HG03135 (cell line): ENCODE data around the gene IQCN.
"Not testable (repeated sequence)": the region's sequence is repeated elsewhere in the genome, so short reads cannot be mapped to it uniquely, and the experiment has no call there.

Source experiments
- ATAC-seq: cut with Tn5 transposase; IDR thresholded peaks from one replicate; pipeline ENCODE4 v1.9.1; 2021; ENCODE audit warnings: mild to moderate bottlenecking, moderate library complexity; ENCODE audit not compliant: unreplicated experiment

The IQCN gene

GRCh38 chr19:18219911-18220631 is 54.2 kb downstream of the IQCN start:
- no peak for ATAC-seq

GRCh38 chr19:18218600-18218999 is 55.7 kb downstream of the IQCN start:
- no peak for ATAC-seq

- no peak for ATAC-seq
Measured at GRCh38 chr19:18218159-18218558, 56.1 kb downstream of the IQCN start.

GRCh38 chr19:18216789-18217188 is 57.5 kb downstream of the IQCN start:
- no peak for ATAC-seq

GRCh38 chr19:18214779-18215433 is 59.3 kb downstream of the IQCN start:
- ATAC-seq = no peak

- ATAC-seq = no peak
Measured at GRCh38 chr19:18211683-18212082, 62.6 kb downstream of the IQCN start.

- ATAC-seq = not testable (repeated sequence)
Measured at GRCh38 chr19:18209912-18210311, 64.3 kb downstream of the IQCN start.

- no peak for ATAC-seq
Measured at GRCh38 chr19:18208098-18208951, 65.9 kb downstream of the IQCN start.
